Neural crest cell (in vitro differentiated cells): ENCODE measurements around the gene KAT6B. TPM values are rescaled to one million over a fixed set of nuclear protein-coding genes. Genes with fewer than 3 reads are reported as not detected.

Experiments used
- DNase-seq: peaks from one replicate; pipeline ENCODE4 v3.0.0; 2021; ENCODE audit warnings: low read depth, mixed read lengths, low spot score
- H3K27ac Mint-ChIP-seq: one replicate; pipeline ENCODE4 v1.8.0; 2021; ENCODE audit warnings: mild to moderate bottlenecking, mixed read lengths; ENCODE audit not compliant: unreplicated experiment
- H3K27me3 Mint-ChIP-seq: 2 replicates; pipeline ENCODE4 v1.8.0; 2021; ENCODE audit warnings: low read depth, mild to moderate bottlenecking, mixed read lengths
- H3K36me3 Mint-ChIP-seq: 2 replicates; pipeline ENCODE4 v1.8.0; 2021; ENCODE audit warnings: low read depth, mild to moderate bottlenecking, mixed read lengths
- H3K4me1 Mint-ChIP-seq: 2 replicates; pipeline ENCODE4 v1.8.0; 2021; ENCODE audit warnings: mixed read lengths
- H3K4me3 Mint-ChIP-seq: one replicate; pipeline ENCODE4 v1.8.0; 2021; ENCODE audit warnings: mild to moderate bottlenecking, mixed read lengths
- H3K9me3 Mint-ChIP-seq: 2 replicates; pipeline ENCODE4 v1.8.0; 2021; ENCODE audit warnings: mixed read lengths
- total RNA-seq: library from RNA; stranded (reverse); gene quantifications from 2 replicates; pipeline ENCODE4 v1.2.1, GENCODE V29; 2021
- TF ChIP-seq, protein P1 (sequence below): fragments of 200-600 bp; sonication (generic); conservative IDR thresholded peaks from 2 replicates; pipeline ENCODE4 v1.5.0; 2021; ENCODE audit warnings: antibody characterized with exemption, mild to moderate bottlenecking

Gene KAT6B
- total RNA-seq, 1 donor from 2014 or later = 34.2 TPM

DNA sequence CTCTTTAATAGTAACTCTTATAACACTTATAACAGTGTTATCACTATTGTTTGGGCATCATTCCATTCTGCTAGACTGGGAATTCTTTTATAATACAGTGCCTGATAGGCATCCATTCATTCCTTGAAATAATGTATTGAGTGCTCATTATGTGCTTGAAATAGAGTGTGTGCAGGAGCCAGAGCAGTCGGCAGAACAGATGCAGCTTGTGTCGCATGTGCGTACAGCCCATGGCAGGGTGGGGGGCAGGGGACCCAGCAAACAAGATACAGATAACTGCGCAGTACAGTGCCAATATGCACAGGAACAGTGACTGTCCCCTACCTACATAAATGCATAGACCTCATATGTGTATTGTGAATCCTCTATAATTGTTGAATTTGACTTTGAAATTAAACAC lies 99.3 kb downstream of the KAT6B start:
- peaks cover 3% of the 10 kb centered on the region for H3K36me3 Mint-ChIP-seq
- TF ChIP-seq, protein P1, sequence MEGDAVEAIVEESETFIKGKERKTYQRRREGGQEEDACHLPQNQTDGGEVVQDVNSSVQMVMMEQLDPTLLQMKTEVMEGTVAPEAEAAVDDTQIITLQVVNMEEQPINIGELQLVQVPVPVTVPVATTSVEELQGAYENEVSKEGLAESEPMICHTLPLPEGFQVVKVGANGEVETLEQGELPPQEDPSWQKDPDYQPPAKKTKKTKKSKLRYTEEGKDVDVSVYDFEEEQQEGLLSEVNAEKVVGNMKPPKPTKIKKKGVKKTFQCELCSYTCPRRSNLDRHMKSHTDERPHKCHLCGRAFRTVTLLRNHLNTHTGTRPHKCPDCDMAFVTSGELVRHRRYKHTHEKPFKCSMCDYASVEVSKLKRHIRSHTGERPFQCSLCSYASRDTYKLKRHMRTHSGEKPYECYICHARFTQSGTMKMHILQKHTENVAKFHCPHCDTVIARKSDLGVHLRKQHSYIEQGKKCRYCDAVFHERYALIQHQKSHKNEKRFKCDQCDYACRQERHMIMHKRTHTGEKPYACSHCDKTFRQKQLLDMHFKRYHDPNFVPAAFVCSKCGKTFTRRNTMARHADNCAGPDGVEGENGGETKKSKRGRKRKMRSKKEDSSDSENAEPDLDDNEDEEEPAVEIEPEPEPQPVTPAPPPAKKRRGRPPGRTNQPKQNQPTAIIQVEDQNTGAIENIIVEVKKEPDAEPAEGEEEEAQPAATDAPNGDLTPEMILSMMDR = no peak
- DNase-seq = no peak
- no peak overlapping the region for H3K27ac Mint-ChIP-seq
- H3K4me1 Mint-ChIP-seq = peaks cover 53% of the 10 kb centered on the region
- H3K9me3 Mint-ChIP-seq = no peaks in the 10 kb centered on the region
- no peaks in the 10 kb centered on the region for H3K27me3 Mint-ChIP-seq
- peak overlapping the region; percentile 35 for H3K4me3 Mint-ChIP-seq

DNA sequence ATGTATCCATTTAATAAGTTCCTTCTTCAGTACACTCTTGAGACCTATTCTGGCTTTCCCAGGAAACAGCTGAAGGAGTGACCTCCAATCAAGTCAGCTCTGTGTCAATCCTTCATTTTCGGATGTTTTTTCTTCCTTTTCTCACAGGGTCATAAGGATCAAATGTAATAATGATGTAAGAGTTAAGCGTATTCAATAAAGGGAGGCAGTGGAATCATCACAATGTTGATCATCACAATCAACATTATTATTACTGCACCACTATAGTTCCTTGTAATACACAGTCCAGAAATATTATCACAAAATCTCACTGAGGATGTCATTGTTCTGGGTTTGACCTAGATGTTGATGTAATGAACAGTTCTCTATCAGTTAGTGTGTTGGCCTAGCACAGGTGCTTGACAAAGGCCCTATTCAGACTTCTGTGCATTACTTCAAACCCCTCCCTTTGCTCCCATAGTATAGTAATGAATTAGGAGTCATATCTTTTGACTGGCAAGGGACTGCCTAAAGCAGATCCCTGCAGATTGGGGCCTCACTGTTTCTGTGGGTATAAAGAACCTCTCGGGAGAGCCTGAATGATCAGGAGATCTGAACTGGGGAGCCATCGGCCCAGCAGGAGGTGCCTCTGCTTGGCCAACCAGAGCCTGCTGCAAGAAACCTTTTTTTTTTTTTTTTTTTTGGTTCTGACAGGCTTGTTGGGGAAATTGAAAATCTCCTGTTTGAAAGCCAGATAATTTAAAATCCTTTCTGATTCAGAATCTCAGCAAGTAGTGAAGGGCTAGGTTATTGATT lies 100.6 kb downstream of the KAT6B start:
- Mint-ChIP-seq H3K27me3 (no peaks in the 10 kb centered on the region), H3K4me3 (peak overlapping the region; percentile 0), H3K36me3 (no peaks in the 10 kb centered on the region), H3K4me1 (peaks cover 55% of the 10 kb centered on the region), H3K9me3 (no peaks in the 10 kb centered on the region), H3K27ac (peak overlapping the region; percentile 14)
- TF ChIP-seq, protein P1 = no peak
- no peak for DNase-seq

DNA sequence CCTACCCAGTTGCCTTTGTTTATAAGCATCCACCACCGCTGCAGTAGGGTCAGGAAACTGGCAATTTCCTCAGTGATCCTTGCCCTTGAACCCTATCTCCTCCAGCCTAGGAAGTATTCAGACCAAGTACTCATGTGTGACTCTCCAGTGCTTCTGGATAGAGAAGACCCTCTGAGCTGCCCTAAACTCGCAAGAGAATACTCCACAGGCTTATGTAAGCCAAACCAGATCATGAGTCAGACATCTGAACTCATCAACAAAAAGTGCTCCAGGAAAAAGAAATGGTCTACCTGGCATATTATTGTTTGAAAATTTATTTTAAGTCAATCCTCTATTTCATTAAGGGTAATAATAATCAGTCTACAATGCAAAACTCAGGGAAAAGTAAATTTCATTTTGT lies 101.3 kb downstream of the KAT6B start:
- TF ChIP-seq, protein P1 = no peak
- H3K9me3 Mint-ChIP-seq = no peaks in the 10 kb centered on the region
- no peak overlapping the region for H3K4me3 Mint-ChIP-seq
- no peak overlapping the region for H3K27ac Mint-ChIP-seq
- no peaks in the 10 kb centered on the region for H3K27me3 Mint-ChIP-seq
- H3K4me1 Mint-ChIP-seq = peaks cover 60% of the 10 kb centered on the region
- no peak for DNase-seq
- H3K36me3 Mint-ChIP-seq = no peaks in the 10 kb centered on the region

DNA sequence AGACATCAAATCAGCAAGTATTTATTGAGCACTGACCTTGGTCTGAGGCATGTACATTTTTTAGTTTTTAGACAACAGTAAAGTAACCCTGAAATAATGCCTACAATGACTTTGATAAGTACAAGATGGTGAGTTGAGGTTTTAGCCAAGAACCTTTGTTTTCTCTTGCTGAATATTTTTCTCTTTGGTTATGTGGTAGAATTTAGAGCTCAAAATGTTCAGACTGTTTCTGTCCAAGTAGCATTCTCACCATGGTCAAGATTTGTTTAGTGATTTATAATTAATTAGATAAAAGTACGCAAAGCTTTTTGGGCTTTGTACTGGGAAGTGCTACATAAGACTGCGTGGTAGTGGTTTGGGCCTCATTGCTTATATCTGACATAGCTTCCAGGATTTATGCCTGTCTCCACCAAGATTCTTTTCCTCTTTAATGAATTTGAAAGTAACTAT lies 102.4 kb downstream of the KAT6B start:
- H3K9me3 Mint-ChIP-seq = no peaks in the 10 kb centered on the region
- no peak for DNase-seq
- H3K4me1 Mint-ChIP-seq = peaks cover 60% of the 10 kb centered on the region
- TF ChIP-seq, protein P1 = no peak
- H3K27me3 Mint-ChIP-seq = no peaks in the 10 kb centered on the region
- H3K4me3 Mint-ChIP-seq = no peak overlapping the region
- no peaks in the 10 kb centered on the region for H3K36me3 Mint-ChIP-seq
- no peak overlapping the region for H3K27ac Mint-ChIP-seq

DNA sequence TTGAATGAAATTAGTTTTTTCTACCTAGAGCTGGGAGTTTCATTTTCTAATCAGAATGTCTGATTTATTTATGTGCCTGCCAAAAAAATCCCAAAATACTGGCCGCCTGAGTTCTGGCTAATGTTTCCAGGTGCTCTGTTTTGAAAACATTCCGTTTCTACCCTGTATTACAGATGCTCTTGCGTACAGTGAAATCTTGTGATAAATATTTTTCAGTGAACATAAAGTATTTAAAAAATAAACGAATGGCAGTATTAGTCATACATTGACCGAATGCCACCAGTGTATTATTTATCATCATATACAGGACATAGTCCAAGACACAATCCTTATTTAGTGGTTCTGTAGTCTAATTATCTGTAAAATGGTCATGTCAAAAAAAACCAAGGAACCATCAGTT lies 102.8 kb downstream of the KAT6B start:
- Mint-ChIP-seq H3K9me3 (no peaks in the 10 kb centered on the region), H3K36me3 (no peaks in the 10 kb centered on the region), H3K4me3 (no peak overlapping the region), H3K4me1 (peaks cover 58% of the 10 kb centered on the region), H3K27ac (no peak overlapping the region), H3K27me3 (no peaks in the 10 kb centered on the region)
- DNase-seq = no peak
- TF ChIP-seq, protein P1 = no peak
